Measurements from ENCODE around the gene ALDH1A1.

DNA sequence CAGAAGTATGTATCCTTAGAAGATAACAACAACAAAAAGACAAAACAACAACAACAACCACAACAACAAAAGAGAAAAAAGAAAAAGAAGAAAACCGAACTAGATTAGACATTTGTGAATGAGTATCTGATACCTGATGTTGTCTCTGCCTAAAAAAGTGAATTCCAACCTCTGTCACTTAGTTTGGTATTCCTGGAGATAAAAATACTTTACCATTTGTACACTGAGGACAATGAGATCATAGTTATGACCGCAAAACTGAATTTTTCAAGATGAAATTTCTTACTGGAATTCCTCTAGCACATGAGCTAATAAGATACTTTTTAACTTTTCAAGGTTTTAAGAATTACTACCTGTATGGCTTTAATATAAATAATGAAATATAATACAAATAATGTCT, 54.5 kb downstream of the ALDH1A1 start:
- TF ChIP-seq POLR2A (IDR thresholded peaks at IDR 0.05; ENCODE audit: low read depth): no peak
- TF ChIP-seq, protein P1, sequence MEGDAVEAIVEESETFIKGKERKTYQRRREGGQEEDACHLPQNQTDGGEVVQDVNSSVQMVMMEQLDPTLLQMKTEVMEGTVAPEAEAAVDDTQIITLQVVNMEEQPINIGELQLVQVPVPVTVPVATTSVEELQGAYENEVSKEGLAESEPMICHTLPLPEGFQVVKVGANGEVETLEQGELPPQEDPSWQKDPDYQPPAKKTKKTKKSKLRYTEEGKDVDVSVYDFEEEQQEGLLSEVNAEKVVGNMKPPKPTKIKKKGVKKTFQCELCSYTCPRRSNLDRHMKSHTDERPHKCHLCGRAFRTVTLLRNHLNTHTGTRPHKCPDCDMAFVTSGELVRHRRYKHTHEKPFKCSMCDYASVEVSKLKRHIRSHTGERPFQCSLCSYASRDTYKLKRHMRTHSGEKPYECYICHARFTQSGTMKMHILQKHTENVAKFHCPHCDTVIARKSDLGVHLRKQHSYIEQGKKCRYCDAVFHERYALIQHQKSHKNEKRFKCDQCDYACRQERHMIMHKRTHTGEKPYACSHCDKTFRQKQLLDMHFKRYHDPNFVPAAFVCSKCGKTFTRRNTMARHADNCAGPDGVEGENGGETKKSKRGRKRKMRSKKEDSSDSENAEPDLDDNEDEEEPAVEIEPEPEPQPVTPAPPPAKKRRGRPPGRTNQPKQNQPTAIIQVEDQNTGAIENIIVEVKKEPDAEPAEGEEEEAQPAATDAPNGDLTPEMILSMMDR (IDR thresholded peaks at IDR 0.05): no peak
